WTC11 (cell line): Measurements from ENCODE around the gene CCSER1. TPM values are rescaled to one million over a fixed set of nuclear protein-coding genes. Genes with fewer than 3 reads are reported as not detected.

Experiments used
- ATAC-seq: fragments of 200-7000 bp; cut with Tn5 transposase; 2 replicates; pipeline ENCODE4 v1.10.0; 2021; ENCODE audit warnings: mild to moderate bottlenecking, moderate library complexity
- CTCF ChIA-PET: fragments of 300-600 bp; sonication (Branson Sonifier 250); formaldehyde crosslinking; loops from one replicate; lab custom pipeline; 2021; ENCODE audit warnings: antibody characterized with exemption; lab: Charles Lee
- POLR2A ChIA-PET: fragments of 350-600 bp; sonication (Branson Sonifier 250); formaldehyde crosslinking; loops from one replicate; lab custom pipeline; 2021; ENCODE audit warnings: antibody characterized with exemption; lab: Charles Lee
- DNase-seq: peaks from one replicate; pipeline ENCODE4 v3.0.0; 2021; ENCODE audit warnings: low spot score
- H3K27ac Mint-ChIP-seq: 2 replicates; pipeline ENCODE4 v1.8.0; 2021; ENCODE audit warnings: mixed read lengths
- H3K27me3 Mint-ChIP-seq: 2 replicates; pipeline ENCODE4 v1.8.0; 2021; ENCODE audit warnings: low read depth, mild to moderate bottlenecking, moderate library complexity, mixed read lengths
- H3K36me3 Mint-ChIP-seq: 2 replicates; pipeline ENCODE4 v1.8.0; 2021; ENCODE audit warnings: mixed read lengths
- H3K4me1 Mint-ChIP-seq: 2 replicates; pipeline ENCODE4 v1.8.0; 2022; ENCODE audit warnings: mixed read lengths
- H3K4me3 Mint-ChIP-seq: 2 replicates; pipeline ENCODE4 v1.8.0; 2021; ENCODE audit warnings: mild to moderate bottlenecking, moderate library complexity, mixed read lengths
- H3K9me3 Mint-ChIP-seq: 2 replicates; pipeline ENCODE4 v1.8.0; 2021; ENCODE audit warnings: mixed read lengths
- CREM ChIP-seq: sonication (generic); formaldehyde crosslinking; IDR thresholded peaks from 2 replicates; pipeline ENCODE4 v1.8.1; 2022; ENCODE audit warnings: mild to moderate bottlenecking, missing genetic modification reagents, moderate library complexity
- ESRRA ChIP-seq: sonication (generic); formaldehyde crosslinking; IDR thresholded peaks from 2 replicates; pipeline ENCODE4 v1.8.1; 2022; ENCODE audit warnings: mild to moderate bottlenecking, missing genetic modification reagents, borderline replicate concordance
- ETV6 ChIP-seq: sonication (generic); formaldehyde crosslinking; IDR thresholded peaks from 2 replicates; pipeline ENCODE4 v1.8.1; 2022; ENCODE audit warnings: mild to moderate bottlenecking, missing genetic modification reagents
- FOXK1 ChIP-seq: sonication (generic); formaldehyde crosslinking; IDR thresholded peaks from 2 replicates; pipeline ENCODE4 v1.8.0; 2022; ENCODE audit warnings: mild to moderate bottlenecking, moderate library complexity, missing genetic modification reagents
- GABPB1 ChIP-seq: sonication (generic); formaldehyde crosslinking; IDR thresholded peaks from 2 replicates; pipeline ENCODE4 v1.8.1; 2023; ENCODE audit warnings: mild to moderate bottlenecking, missing genetic modification reagents
- HMGA2 ChIP-seq: fragments of 250-450 bp; sonication (Bioruptor Pico); IDR thresholded peaks from 2 replicates; pipeline ENCODE4 v1.4.0; 2021; ENCODE audit warnings: mild to moderate bottlenecking, moderate library complexity
- MYBL2 ChIP-seq: sonication (generic); formaldehyde crosslinking; IDR thresholded peaks from 2 replicates; pipeline ENCODE4 v1.8.1; 2023; ENCODE audit warnings: mild to moderate bottlenecking, moderate library complexity, missing genetic modification reagents
- NFE2L1 ChIP-seq: sonication (generic); formaldehyde crosslinking; IDR thresholded peaks from 2 replicates; pipeline ENCODE4 v1.8.1; 2023; ENCODE audit warnings: missing genetic modification reagents
- SMAD4 ChIP-seq: sonication (generic); formaldehyde crosslinking; IDR thresholded peaks from 2 replicates; pipeline ENCODE4 v1.8.0; 2022; ENCODE audit warnings: mild to moderate bottlenecking, missing genetic modification reagents
- TEAD1 ChIP-seq: sonication (generic); formaldehyde crosslinking; IDR thresholded peaks from 2 replicates; pipeline ENCODE4 v1.8.0; 2022; ENCODE audit warnings: mild to moderate bottlenecking, missing genetic modification reagents
- ZBTB21 ChIP-seq: sonication (generic); formaldehyde crosslinking; IDR thresholded peaks from 2 replicates; pipeline ENCODE4 v1.8.1; 2023; ENCODE audit warnings: mild to moderate bottlenecking, missing genetic modification reagents, borderline replicate concordance
- ZNF317 ChIP-seq: sonication (generic); formaldehyde crosslinking; IDR thresholded peaks from 2 replicates; pipeline ENCODE4 v1.8.1; 2023; ENCODE audit warnings: low read depth, mild to moderate bottlenecking, moderate library complexity, missing genetic modification reagents, borderline replicate concordance
- ZNF396 ChIP-seq: fragments of 250-450 bp; sonication (Bioruptor Pico); IDR thresholded peaks from 2 replicates; pipeline ENCODE4 v1.8.0; 2021; ENCODE audit warnings: mild to moderate bottlenecking, moderate library complexity, borderline replicate concordance
- total RNA-seq: library from RNA; stranded (reverse); gene quantifications from 3 replicates; pipeline ENCODE4 v1.2.3, GENCODE V29; 2021
- TF ChIP-seq, protein P1 (sequence below): sonication (generic); formaldehyde crosslinking; IDR thresholded peaks from 2 replicates; pipeline ENCODE4 v1.8.1; 2022; ENCODE audit warnings: missing genetic modification reagents, borderline replicate concordance
- TF ChIP-seq, protein P2 (sequence below): fragments of 250-450 bp; sonication (Bioruptor Pico); IDR thresholded peaks from 2 replicates; pipeline ENCODE4 v1.9.0; 2021; ENCODE audit warnings: moderate library complexity, mild to moderate bottlenecking, inconsistent platforms, borderline replicate concordance
- TF ChIP-seq, protein P3 (sequence below): sonication (generic); formaldehyde crosslinking; IDR thresholded peaks from 2 replicates; pipeline ENCODE4 v1.8.0; 2023; ENCODE audit warnings: missing genetic modification reagents, mild to moderate bottlenecking, borderline replicate concordance
- TF ChIP-seq, protein P4 (sequence below): sonication (generic); formaldehyde crosslinking; IDR thresholded peaks from 2 replicates; pipeline ENCODE4 v1.8.0; 2023; ENCODE audit warnings: missing genetic modification reagents
- TF ChIP-seq, protein P5 (sequence below): sonication (generic); formaldehyde crosslinking; IDR thresholded peaks from 2 replicates; pipeline ENCODE4 v1.8.0; 2022; ENCODE audit warnings: missing genetic modification reagents

Gene CCSER1
- total RNA-seq, 1 experiment from 2014 or later, result 0.87 TPM

DNA sequence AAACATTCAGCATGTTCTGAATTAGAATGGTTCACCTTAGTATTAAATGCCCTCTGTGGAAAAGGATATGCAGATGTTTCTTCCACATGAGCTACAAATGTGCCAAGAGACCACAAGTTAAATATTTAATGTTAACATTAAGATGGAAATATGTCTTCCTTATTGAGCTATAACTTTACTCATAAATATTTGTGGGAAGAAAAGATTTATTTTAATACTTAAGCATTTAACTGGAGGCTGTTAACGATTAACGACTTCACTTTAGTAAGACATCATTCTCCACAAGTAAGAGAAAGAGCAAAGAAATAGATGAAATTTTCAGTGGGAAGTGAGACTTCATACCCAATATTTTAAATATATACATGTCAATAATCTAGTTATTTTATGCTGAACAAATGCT, 1130.5 kb downstream of the CCSER1 start:
- no peak for ATAC-seq

DNA sequence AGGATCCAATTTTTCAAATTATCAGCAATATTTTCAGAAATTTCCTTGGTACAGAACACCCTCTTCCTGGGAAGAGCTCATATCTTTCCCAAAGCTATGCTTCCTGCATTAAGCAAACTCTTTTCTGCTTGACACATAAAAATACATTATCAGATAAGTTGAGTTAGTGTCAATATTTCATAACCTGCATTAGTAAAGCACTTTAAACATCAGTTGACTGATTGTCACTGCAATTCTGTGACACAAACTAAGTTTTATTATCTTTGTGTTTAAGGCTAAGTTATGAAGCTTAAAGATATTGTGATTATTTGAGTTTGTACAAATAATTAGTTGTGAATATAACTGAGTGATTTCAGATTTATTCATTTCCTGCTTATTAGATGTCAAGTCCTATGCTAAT, 1131.1 kb downstream of the CCSER1 start:
- no peak for TF ChIP-seq FOXK1 (CRISPR knock-in tag)
- TF ChIP-seq, protein P1, sequence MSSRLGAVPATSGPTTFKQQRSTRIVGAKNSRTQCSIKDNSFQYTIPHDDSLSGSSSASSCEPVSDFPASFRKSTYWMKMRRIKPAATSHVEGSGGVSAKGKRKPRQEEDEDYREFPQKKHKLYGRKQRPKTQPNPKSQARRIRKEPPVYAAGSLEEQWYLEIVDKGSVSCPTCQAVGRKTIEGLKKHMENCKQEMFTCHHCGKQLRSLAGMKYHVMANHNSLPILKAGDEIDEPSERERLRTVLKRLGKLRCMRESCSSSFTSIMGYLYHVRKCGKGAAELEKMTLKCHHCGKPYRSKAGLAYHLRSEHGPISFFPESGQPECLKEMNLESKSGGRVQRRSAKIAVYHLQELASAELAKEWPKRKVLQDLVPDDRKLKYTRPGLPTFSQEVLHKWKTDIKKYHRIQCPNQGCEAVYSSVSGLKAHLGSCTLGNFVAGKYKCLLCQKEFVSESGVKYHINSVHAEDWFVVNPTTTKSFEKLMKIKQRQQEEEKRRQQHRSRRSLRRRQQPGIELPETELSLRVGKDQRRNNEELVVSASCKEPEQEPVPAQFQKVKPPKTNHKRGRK (CRISPR knock-in tag), result no peak
- no peak for TF ChIP-seq TEAD1 (CRISPR knock-in tag)
- TF ChIP-seq, protein P2, sequence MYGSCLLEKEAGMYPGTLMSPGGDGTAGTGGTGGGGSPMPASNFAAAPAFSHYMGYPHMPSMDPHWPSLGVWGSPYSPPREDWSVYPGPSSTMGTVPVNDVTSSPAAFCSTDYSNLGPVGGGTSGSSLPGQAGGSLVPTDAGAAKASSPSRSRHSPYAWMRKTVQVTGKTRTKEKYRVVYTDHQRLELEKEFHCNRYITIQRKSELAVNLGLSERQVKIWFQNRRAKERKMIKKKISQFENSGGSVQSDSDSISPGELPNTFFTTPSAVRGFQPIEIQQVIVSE (CRISPR knock-in tag), result no peak
- TF ChIP-seq, protein P3, sequence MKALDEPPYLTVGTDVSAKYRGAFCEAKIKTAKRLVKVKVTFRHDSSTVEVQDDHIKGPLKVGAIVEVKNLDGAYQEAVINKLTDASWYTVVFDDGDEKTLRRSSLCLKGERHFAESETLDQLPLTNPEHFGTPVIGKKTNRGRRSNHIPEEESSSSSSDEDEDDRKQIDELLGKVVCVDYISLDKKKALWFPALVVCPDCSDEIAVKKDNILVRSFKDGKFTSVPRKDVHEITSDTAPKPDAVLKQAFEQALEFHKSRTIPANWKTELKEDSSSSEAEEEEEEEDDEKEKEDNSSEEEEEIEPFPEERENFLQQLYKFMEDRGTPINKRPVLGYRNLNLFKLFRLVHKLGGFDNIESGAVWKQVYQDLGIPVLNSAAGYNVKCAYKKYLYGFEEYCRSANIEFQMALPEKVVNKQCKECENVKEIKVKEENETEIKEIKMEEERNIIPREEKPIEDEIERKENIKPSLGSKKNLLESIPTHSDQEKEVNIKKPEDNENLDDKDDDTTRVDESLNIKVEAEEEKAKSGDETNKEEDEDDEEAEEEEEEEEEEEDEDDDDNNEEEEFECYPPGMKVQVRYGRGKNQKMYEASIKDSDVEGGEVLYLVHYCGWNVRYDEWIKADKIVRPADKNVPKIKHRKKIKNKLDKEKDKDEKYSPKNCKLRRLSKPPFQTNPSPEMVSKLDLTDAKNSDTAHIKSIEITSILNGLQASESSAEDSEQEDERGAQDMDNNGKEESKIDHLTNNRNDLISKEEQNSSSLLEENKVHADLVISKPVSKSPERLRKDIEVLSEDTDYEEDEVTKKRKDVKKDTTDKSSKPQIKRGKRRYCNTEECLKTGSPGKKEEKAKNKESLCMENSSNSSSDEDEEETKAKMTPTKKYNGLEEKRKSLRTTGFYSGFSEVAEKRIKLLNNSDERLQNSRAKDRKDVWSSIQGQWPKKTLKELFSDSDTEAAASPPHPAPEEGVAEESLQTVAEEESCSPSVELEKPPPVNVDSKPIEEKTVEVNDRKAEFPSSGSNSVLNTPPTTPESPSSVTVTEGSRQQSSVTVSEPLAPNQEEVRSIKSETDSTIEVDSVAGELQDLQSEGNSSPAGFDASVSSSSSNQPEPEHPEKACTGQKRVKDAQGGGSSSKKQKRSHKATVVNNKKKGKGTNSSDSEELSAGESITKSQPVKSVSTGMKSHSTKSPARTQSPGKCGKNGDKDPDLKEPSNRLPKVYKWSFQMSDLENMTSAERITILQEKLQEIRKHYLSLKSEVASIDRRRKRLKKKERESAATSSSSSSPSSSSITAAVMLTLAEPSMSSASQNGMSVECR (CRISPR knock-in tag), result no peak
- no peak for TF ChIP-seq ZNF396 (CRISPR knock-in tag)
- no peak for TF ChIP-seq MYBL2 (CRISPR knock-in tag)
- no peak for TF ChIP-seq ETV6 (CRISPR knock-in tag)
- TF ChIP-seq ZBTB21 (CRISPR knock-in tag), result no peak
- TF ChIP-seq HMGA2, result no peak
- no peak for TF ChIP-seq GABPB1 (CRISPR knock-in tag)
- no peak for TF ChIP-seq CREM
- DNase-seq, result no peak
- Mint-ChIP-seq H3K4me1 (peaks cover 3% of the 10 kb centered on the region; the same call in 1 of the 2 replicates), H3K27me3 (no peaks in the 10 kb centered on the region; the same call in 1 of the 2 replicates), H3K9me3 (peaks cover 42% of the 10 kb centered on the region), H3K36me3 (peaks cover 32% of the 10 kb centered on the region), H3K27ac (no peak overlapping the region), H3K4me3 (no peak overlapping the region)
- POLR2A ChIA-PET, result no interaction called here
- CTCF ChIA-PET, result no interaction called here
- no peak for ATAC-seq

More for the DNA sequence above, 1130.5 kb downstream of the CCSER1 start:
- DNase-seq, result no peak
- H3K9me3 Mint-ChIP-seq, result peaks cover 42% of the 10 kb centered on the region
- H3K36me3 Mint-ChIP-seq, result peaks cover 32% of the 10 kb centered on the region
- TF ChIP-seq, protein P4, sequence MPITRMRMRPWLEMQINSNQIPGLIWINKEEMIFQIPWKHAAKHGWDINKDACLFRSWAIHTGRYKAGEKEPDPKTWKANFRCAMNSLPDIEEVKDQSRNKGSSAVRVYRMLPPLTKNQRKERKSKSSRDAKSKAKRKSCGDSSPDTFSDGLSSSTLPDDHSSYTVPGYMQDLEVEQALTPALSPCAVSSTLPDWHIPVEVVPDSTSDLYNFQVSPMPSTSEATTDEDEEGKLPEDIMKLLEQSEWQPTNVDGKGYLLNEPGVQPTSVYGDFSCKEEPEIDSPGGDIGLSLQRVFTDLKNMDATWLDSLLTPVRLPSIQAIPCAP, result no peak
- TF ChIP-seq SMAD4 (no peak), ESRRA (CRISPR knock-in tag) (no peak), MYBL2 (CRISPR knock-in tag) (no peak), FOXK1 (CRISPR knock-in tag) (no peak), NFE2L1 (CRISPR knock-in tag) (no peak), ZNF317 (CRISPR knock-in tag) (no peak)
- TF ChIP-seq, protein P5, sequence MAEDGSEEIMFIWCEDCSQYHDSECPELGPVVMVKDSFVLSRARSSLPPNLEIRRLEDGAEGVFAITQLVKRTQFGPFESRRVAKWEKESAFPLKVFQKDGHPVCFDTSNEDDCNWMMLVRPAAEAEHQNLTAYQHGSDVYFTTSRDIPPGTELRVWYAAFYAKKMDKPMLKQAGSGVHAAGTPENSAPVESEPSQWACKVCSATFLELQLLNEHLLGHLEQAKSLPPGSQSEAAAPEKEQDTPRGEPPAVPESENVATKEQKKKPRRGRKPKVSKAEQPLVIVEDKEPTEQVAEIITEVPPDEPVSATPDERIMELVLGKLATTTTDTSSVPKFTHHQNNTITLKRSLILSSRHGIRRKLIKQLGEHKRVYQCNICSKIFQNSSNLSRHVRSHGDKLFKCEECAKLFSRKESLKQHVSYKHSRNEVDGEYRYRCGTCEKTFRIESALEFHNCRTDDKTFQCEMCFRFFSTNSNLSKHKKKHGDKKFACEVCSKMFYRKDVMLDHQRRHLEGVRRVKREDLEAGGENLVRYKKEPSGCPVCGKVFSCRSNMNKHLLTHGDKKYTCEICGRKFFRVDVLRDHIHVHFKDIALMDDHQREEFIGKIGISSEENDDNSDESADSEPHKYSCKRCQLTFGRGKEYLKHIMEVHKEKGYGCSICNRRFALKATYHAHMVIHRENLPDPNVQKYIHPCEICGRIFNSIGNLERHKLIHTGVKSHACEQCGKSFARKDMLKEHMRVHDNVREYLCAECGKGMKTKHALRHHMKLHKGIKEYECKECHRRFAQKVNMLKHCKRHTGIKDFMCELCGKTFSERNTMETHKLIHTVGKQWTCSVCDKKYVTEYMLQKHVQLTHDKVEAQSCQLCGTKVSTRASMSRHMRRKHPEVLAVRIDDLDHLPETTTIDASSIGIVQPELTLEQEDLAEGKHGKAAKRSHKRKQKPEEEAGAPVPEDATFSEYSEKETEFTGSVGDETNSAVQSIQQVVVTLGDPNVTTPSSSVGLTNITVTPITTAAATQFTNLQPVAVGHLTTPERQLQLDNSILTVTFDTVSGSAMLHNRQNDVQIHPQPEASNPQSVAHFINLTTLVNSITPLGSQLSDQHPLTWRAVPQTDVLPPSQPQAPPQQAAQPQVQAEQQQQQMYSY, result no peak
- no peak overlapping the region for H3K27ac Mint-ChIP-seq
- H3K4me1 Mint-ChIP-seq, result peaks cover 3% of the 10 kb centered on the region; the same call in 1 of the 2 replicates
- POLR2A ChIA-PET, result no interaction called here
- no peaks in the 10 kb centered on the region; the same call in 1 of the 2 replicates for H3K27me3 Mint-ChIP-seq
- CTCF ChIA-PET, result no interaction called here
- H3K4me3 Mint-ChIP-seq, result no peak overlapping the region
